ENCODE data around the gene ACSL5. TPM values are rescaled to one million over a fixed set of nuclear protein-coding genes. Genes with fewer than 3 reads are reported as not detected.

The ACSL5 gene
- total and polyA plus RNA-seq, 2 of the 4 experiments (the other 2 are of a cell fraction): 0.87 to 1.3 TPM

DNA sequence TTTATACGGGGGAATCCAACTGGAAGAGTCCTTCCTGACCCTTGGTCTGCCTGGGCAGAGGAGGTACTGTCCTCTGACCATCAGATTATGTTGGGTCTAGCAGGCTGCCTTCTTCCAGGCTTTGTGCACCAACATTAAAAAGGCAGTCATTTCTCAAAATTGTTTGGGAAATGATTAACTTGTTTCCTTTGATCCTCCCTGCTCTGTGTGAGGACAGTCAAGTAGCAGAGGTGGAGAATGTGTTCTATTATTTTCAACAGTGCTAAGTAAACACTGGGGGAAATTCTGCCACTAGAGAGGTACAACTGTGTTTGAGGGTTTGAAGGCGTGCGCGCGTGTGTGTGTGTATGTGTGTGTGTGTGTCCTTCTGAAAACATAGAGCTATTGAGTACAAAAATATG is 20.6 kb downstream of the ACSL5 start:
- no TSS peak for BruUV-seq (replicated peaks)
- ATAC-seq (ENCODE audit: low read depth): no peak
- no peak for DNase-seq
- no peak overlapping the region for H3K56ac ChIP-seq (ENCODE audit: extremely low read depth, insufficient read depth, low read length)
- in situ Hi-C loops (cut with MboI; ENCODE audit: low sequenced_read_pairs) (no loop called here), dilution Hi-C loops (cut with HindIII; ENCODE audit: low sequenced_read_pairs, unreplicated experiment) (no loop called here), intact Hi-C loops (cut with micrococcal nuclease) (no loop called here)
- H2BK5ac ChIP-seq (ENCODE audit: low read depth, low read length, poor library complexity, severe bottlenecking): no peak overlapping the region
- no peak overlapping the region for H2BK120ac ChIP-seq (ENCODE audit: low read depth, low read length)
- no peak overlapping the region for H2AK9ac ChIP-seq (replicated peaks; ENCODE audit: low read depth, low read length, poor library complexity)
- H3K9ac ChIP-seq (ENCODE audit: low read depth, low read length): no peak overlapping the region
- no peak overlapping the region for H3K18ac ChIP-seq (ENCODE audit: low read depth, low read length)
- H2AK5ac ChIP-seq (ENCODE audit: low read depth, low read length): no peak overlapping the region
- no peak overlapping the region for H4K91ac ChIP-seq (ENCODE audit: insufficient read depth, low read depth, low read length)
- H3K9me3 ChIP-seq (ENCODE audit: control insufficient read depth, insufficient read depth, low read length): no peaks in the 10 kb centered on the region
- WGBS, 2 experiments (ENCODE audit: extremely low coverage in 2 of 2, insufficient read length in 1 of 2): no CpG with 5 or more reads among the region's 5 CpGs
- no peak overlapping the region for H2BK15ac ChIP-seq (ENCODE audit: low read depth, low read length)
- H2AFZ ChIP-seq (replicated peaks; ENCODE audit: low read length, poor library complexity): no peak overlapping the region
- H2BK20ac ChIP-seq (ENCODE audit: low read depth, low read length): no peak overlapping the region
- H3K4ac ChIP-seq (ENCODE audit: low read depth, low read length): no peak overlapping the region
- no peaks in the 10 kb centered on the region for H3K36me3 ChIP-seq (ENCODE audit: control insufficient read depth, insufficient read depth, low read length)
- ChIA-PET POLR2A (ENCODE audit: unreplicated experiment) (no interaction called here), CTCF (no interaction called here)
- H3K4me1 ChIP-seq (ENCODE audit: control insufficient read depth, insufficient read depth, low read length): 0 out of 2 replicates have a peak, but pooled peaks cover 2% of the 10 kb centered on the region
- TF ChIP-seq CEBPB (IDR thresholded peaks at IDR 0.05; ENCODE audit: low read depth, low read length) (no peak), USF2 (IDR thresholded peaks at IDR 0.05; ENCODE audit: low read depth, low read length) (no peak), MXI1 (IDR thresholded peaks at IDR 0.05; ENCODE audit: borderline replicate concordance, low read depth, low read length) (no peak), POLR2A (IDR thresholded peaks at IDR 0.05; ENCODE audit: low read depth, low read length) (no peak), CHD1 (IDR thresholded peaks at IDR 0.05; ENCODE audit: low read depth, low read length) (no peak), MAZ (IDR thresholded peaks at IDR 0.05; ENCODE audit: borderline replicate concordance, low read depth, low read length) (no peak), RAD21 (IDR thresholded peaks at IDR 0.05; ENCODE audit: low read length) (no peak), BHLHE40 (IDR thresholded peaks at IDR 0.05; ENCODE audit: low read depth, low read length) (no peak), SMC3 (IDR thresholded peaks at IDR 0.05; ENCODE audit: low read depth, low read length) (no peak), ELK1 (IDR thresholded peaks at IDR 0.05; ENCODE audit: borderline replicate concordance, low read depth, low read length) (no peak)
- TF ChIP-seq, protein P1, sequence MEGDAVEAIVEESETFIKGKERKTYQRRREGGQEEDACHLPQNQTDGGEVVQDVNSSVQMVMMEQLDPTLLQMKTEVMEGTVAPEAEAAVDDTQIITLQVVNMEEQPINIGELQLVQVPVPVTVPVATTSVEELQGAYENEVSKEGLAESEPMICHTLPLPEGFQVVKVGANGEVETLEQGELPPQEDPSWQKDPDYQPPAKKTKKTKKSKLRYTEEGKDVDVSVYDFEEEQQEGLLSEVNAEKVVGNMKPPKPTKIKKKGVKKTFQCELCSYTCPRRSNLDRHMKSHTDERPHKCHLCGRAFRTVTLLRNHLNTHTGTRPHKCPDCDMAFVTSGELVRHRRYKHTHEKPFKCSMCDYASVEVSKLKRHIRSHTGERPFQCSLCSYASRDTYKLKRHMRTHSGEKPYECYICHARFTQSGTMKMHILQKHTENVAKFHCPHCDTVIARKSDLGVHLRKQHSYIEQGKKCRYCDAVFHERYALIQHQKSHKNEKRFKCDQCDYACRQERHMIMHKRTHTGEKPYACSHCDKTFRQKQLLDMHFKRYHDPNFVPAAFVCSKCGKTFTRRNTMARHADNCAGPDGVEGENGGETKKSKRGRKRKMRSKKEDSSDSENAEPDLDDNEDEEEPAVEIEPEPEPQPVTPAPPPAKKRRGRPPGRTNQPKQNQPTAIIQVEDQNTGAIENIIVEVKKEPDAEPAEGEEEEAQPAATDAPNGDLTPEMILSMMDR (conservative IDR thresholded peaks at IDR 0.05; ENCODE audit: low read depth, low read length): no peak
- H3K27me3 ChIP-seq (ENCODE audit: control insufficient read depth, insufficient read depth, low read length): peaks cover 5% of the 10 kb centered on the region; the same call in 1 of the 2 replicates
- H4K5ac ChIP-seq (ENCODE audit: low read depth, low read length): no peak overlapping the region
- H3K4me3 ChIP-seq (ENCODE audit: insufficient read depth, low read depth, low read length): no peak overlapping the region
- no peak overlapping the region for H3K14ac ChIP-seq (replicated peaks; ENCODE audit: low read depth, low read length)
- no peak overlapping the region for H3K27ac ChIP-seq (ENCODE audit: insufficient read depth, low read length)
- H4K8ac ChIP-seq (ENCODE audit: low read depth in 2 of 2, low read length in 2 of 2): no peak overlapping the region
- H3K79me1 ChIP-seq (ENCODE audit: low read depth in 1 of 2, low read length in 2 of 2): no peaks in the 10 kb centered on the region
- no peak overlapping the region for H3K23ac ChIP-seq (ENCODE audit: low read depth, low read length)
- no peak overlapping the region for H3K4me2 ChIP-seq (ENCODE audit: low read depth, low read length)
- H3K9me1 ChIP-seq (ENCODE audit: insufficient read depth, low read length): 0 out of 2 replicates have a peak, but pooled peaks cover under 1% of the 10 kb centered on the region
- H4K20me1 ChIP-seq (ENCODE audit: insufficient read depth, low read length): no peaks in the 10 kb centered on the region

Data from IMR-90 (cell line).